Measurements from ENCODE around the gene AKAP1.

The AKAP1 gene

DNA sequence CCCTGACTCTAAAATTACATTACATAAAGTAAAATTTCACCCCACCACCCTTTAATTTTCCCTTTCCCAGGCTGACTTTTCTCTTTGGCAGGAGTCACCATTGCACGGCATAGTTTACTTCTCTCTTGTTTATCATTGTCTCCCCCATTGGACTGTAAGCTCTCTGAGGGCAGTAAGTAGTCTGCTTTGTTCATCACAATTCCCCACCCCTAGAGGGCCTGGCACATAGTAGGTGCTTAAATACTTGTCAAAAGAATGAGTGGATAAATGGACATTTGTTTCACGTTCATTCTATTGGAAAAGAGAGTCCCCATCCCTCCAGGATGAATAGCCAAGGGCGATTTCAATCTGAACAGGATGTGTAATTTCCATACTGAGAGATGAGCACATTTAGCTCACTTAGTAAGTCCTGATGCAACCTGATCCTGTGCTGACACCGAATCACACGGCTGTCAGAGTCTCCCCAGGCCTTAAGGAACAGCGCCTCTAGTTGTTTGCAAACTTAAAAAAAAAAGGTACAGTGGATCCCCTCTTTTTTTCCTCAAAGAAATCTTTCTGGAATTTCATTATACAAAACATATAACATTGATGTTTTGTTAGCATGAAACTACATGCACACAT, 54.0 kb downstream of the AKAP1 start:
- TF ChIP-seq GATA3 (IDR thresholded peaks at IDR 0.05; ENCODE audit: low read depth, low read length) (no peak), GATA2 (IDR thresholded peaks at IDR 0.05; ENCODE audit: low read depth, low read length) (no peak)

DNA sequence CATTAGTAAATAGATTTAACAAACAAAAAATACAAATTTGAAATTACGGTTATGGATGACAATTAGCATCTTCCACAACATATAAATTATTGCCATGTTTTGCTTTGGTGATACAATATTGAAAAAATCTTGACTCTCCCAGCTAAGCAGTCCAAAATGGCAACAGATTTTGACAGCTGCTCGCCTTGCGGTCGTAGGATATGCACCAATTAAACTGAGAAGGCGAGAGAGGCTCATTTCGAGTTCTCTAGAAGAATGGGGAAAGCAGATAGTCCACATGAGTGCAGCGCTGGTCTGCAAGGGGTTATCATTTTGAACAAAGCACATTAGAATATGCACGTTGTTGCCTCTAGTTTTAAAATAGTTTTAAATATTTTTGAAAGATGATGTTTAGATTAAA, 55.3 kb downstream of the AKAP1 start:
- TF ChIP-seq GATA2 (IDR thresholded peaks at IDR 0.05; ENCODE audit: low read depth, low read length) = no peak
- TF ChIP-seq GATA3 (IDR thresholded peaks at IDR 0.05; ENCODE audit: low read depth, low read length) = no peak

DNA sequence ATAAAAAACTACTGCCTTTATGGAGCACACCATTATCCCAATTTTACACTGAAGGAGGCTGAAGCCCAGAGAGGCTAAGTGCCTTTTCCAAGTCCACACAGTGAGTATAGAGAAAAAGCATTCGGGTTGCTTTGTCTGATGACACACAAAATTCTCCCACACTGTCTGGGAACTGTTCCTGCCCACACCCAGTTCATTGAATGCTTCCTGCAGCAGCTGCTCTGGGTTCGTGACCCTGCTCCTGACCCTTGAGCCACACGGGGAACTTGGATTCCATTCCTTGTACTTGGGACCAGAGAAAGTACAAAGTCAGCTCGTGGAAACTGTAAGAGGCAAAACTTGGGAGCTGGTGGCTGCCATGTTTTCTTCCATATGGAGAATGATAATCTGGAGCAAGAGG, 57.9 kb downstream of the AKAP1 start:
- no peak for TF ChIP-seq GATA2 (IDR thresholded peaks at IDR 0.05; ENCODE audit: low read depth, low read length)
- TF ChIP-seq GATA3 (IDR thresholded peaks at IDR 0.05; ENCODE audit: low read depth, low read length) = no peak

DNA sequence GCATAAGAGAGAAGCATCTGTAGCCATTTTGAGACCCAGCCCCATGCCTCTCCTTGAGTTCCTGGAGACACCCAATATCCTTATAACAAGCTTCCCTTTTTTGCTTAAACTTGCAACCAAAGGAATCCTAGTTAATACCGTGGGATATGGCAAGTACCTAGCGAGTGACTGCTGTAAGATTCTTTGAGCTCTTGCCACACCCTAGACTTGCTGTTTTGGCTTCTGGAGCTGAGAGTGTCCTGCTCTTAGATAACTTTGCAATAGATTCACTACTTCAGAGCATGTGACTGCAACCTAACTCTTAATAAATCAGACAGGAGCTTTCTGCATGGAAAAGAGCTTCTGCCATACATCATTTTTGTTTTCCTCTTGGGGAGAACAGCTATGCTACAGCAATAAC, 58.3 kb downstream of the AKAP1 start:
- TF ChIP-seq GATA3 (IDR thresholded peaks at IDR 0.05; ENCODE audit: low read depth, low read length) (no peak), GATA2 (IDR thresholded peaks at IDR 0.05; ENCODE audit: low read depth, low read length) (no peak)

GRCh38 chr17:57143919-57144318, 58.9 kb downstream of the AKAP1 start:
- no peak for TF ChIP-seq GATA2 (IDR thresholded peaks at IDR 0.05; ENCODE audit: low read depth, low read length)
- TF ChIP-seq GATA3 (IDR thresholded peaks at IDR 0.05; ENCODE audit: low read depth, low read length) = no peak

GRCh38 chr17:57144567-57144966, 59.5 kb downstream of the AKAP1 start:
- no peak for TF ChIP-seq GATA3 (IDR thresholded peaks at IDR 0.05; ENCODE audit: low read depth, low read length)
- no peak for TF ChIP-seq GATA2 (IDR thresholded peaks at IDR 0.05; ENCODE audit: low read depth, low read length)

GRCh38 chr17:57145347-57145746, 60.3 kb downstream of the AKAP1 start:
- TF ChIP-seq GATA3 (IDR thresholded peaks at IDR 0.05; ENCODE audit: low read depth, low read length) (no peak), GATA2 (IDR thresholded peaks at IDR 0.05; ENCODE audit: low read depth, low read length) (no peak)

- TF ChIP-seq GATA2 (IDR thresholded peaks at IDR 0.05; ENCODE audit: low read depth, low read length) = no peak
- no peak for TF ChIP-seq GATA3 (IDR thresholded peaks at IDR 0.05; ENCODE audit: low read depth, low read length)
Measured at GRCh38 chr17:57146273-57146672, 61.2 kb downstream of the AKAP1 start.

GRCh38 chr17:57151798-57152197, 66.8 kb downstream of the AKAP1 start:
- TF ChIP-seq GATA3 (IDR thresholded peaks at IDR 0.05; ENCODE audit: low read depth, low read length) (no peak), GATA2 (IDR thresholded peaks at IDR 0.05; ENCODE audit: low read depth, low read length) (no peak)

DNA sequence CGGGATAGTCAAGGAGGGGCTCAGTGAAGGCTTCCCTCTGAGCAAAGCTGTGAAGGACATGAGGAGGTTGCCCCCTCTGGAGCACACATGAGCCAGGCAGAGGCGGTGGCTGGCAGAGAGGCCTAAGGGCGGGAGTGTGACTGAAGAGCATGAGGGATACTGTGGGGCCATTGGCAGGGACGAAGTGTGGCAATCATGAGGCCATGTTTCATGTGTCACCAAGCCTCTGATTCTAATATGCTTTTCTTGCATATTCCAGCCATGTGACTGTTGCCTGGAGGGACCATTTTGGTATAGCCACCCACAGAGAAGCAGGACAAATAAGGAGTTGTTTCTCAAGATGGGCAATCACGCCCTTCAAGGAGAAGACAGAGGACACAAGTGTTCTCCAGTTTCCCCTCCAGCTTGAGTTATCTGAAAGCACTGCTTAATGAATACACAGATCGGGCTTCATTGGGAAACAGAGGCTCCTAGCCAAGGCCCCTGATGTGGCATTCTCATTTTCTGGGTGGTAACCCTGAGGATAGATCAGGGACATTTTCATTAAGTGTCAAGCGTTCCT, 68.0 kb downstream of the AKAP1 start:
- no peak for TF ChIP-seq GATA2 (IDR thresholded peaks at IDR 0.05; ENCODE audit: low read depth, low read length)

DNA sequence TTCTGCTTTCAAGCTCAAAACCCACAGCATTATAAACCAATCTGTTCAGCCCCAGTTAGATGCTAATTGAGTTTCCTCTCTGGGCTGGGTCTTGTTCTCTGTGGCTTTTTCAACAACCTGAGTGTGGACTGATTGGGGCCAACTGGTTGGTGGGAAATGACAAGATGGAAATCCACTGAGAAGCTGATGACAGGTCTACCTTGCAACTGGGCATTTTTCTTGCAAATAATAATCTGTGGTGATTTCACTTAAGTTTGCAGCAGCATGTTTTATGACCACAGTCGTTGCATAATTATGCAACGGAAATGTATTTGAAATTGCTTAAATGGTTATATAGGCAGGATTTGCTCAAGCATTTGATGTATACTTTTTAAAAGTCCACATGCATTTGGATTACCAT, 69.9 kb downstream of the AKAP1 start:
- TF ChIP-seq GATA2 (IDR thresholded peaks at IDR 0.05; ENCODE audit: low read depth, low read length) = no peak
- TF ChIP-seq GATA3 (IDR thresholded peaks at IDR 0.05; ENCODE audit: low read depth, low read length) = no peak

- TF ChIP-seq GATA3 (IDR thresholded peaks at IDR 0.05; ENCODE audit: low read depth, low read length) (no peak), GATA2 (IDR thresholded peaks at IDR 0.05; ENCODE audit: low read depth, low read length) (no peak)
Measured at GRCh38 chr17:57158325-57158724, 73.3 kb downstream of the AKAP1 start.

DNA sequence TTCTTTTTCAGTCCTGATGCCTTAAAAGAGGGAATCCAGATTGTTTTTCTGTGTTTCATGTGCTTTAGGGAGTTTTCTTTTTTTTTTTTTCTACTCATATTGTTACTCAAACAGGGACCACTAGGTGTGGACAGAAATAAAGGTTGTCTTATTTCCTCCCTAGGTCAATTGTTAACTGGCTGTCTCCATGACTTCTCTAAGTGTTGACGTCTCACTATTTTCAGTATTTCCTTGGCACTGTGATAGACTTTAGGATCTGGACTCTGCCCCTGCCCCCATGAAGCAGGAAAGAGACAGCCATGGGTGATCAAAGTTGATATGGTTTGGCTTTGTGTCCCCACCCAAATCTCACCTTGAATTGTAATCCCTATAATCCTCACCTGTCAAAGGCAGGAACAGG, 73.7 kb downstream of the AKAP1 start:
- no peak for TF ChIP-seq GATA2 (IDR thresholded peaks at IDR 0.05; ENCODE audit: low read depth, low read length)
- no peak for TF ChIP-seq GATA3 (IDR thresholded peaks at IDR 0.05; ENCODE audit: low read depth, low read length)

DNA sequence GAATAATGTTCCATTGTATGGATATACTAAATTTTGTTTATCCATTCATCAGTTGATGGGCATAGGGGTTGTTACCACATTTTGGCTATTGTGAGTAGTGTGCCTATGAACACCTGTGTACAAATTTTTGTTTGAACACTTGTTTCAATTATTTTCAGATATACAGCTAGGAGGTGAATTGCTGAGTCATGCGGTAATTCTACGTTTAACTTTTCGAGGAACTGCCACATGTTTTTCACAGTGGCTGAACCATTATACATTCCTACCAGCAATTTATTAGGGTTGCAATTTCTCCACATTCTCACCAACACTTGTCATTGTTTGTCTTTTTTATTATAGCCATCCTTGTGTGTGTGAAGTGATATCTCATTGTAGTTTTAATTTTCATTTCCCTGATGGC, 75.6 kb downstream of the AKAP1 start:
- TF ChIP-seq GATA2 (IDR thresholded peaks at IDR 0.05; ENCODE audit: low read depth, low read length) = no peak
- no peak for TF ChIP-seq GATA3 (IDR thresholded peaks at IDR 0.05; ENCODE audit: low read depth, low read length)

DNA sequence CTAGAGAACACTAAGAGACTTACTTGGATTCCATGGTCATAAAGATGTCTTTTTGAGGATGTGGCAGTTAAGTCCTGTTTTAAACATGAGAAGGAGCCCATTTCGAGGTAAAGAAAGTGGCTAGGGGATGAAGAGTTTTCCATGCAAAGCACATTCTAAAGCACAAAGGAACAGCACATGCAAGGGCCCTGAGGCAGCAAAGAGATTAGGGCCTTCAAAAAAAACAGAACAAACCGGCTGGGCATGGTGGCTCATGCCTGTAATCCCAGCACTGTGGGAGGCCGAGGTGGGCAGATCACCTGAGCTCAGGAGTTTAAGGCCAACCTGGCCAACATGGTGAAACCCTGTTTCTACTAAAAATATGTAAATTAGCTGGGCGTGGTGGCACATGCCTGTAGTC, 79.8 kb downstream of the AKAP1 start:
- TF ChIP-seq GATA2 (IDR thresholded peaks at IDR 0.05; ENCODE audit: low read depth, low read length) (no peak), GATA3 (IDR thresholded peaks at IDR 0.05; ENCODE audit: low read depth, low read length) (no peak)

DNA sequence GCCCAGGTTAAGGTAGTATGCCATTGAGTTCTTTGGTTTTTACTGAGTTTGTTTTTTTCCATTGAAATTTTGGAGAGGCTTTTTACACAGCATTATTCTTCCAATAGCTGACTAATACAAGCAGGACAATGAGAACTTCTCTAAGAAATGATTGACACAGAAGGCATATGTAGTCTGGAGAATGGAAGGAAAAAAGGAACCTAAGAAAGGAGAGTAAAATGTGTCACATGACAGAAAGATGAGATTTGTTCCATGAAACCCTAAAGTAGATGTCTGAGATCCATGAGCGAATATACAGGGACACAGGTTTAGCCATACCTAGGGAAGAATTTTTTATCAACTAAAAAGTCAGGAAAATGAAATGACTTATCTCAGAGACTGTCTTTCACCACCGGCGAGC, 80.7 kb downstream of the AKAP1 start:
- TF ChIP-seq GATA3 (IDR thresholded peaks at IDR 0.05; ENCODE audit: low read depth, low read length) (no peak), GATA2 (IDR thresholded peaks at IDR 0.05; ENCODE audit: low read depth, low read length) (no peak)
